ENCODE measurements around the gene OXNAD1. TPM values are rescaled to one million over a fixed set of nuclear protein-coding genes. Genes with fewer than 3 reads are reported as not detected.

OXNAD1 gene
- total and polyA plus RNA-seq, 2 of the 13 experiments (the other 11 are each of a cell fraction or from before 2014, with no cell fraction given) = 9.9 to 18.8 TPM

DNA sequence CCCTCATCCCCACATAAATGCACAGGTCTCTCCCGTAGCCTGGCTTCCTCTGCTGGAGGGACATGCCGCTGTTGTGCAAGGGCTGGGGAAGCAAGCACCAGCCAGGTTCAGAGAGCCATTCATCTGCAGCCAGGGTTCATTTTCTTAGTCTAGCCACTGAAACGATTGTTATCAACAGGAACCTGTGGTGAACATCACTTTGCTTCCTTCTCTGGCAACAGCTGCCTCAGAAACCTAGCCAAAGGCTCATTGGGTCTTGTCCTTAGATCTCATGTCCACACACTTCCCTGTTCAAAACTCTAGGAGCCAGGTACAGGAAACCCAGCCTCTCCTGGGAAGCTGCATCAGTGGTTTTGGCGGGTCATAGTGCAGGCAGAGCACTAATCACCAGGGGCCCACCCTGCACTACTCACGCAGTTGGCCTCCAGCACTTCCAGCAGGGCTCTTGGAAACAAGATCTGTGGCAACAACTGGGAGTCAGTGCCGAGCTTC is 47.0 kb downstream of the OXNAD1 start:
- Histone ChIP-seq H3K9me3 (ENCODE audit: low read length) (no peaks in the 10 kb centered on the region), H2AFZ (ENCODE audit: low read length) (no peak overlapping the region), H3K4me1 (ENCODE audit: insufficient read depth, low read length) (peaks cover 10% of the 10 kb centered on the region; the same call in 1 of the 2 replicates), H3K27me3 (ENCODE audit: control insufficient read depth in 1 of 2, insufficient read depth in 2 of 2, low read length in 2 of 2) (no peaks in the 10 kb centered on the region), H3K4me3 (replicated peaks in 1 of 3; ENCODE audit: insufficient read depth in 1 of 3, low read depth in 2 of 3, low read length in 3 of 3) (no peak overlapping the region), H3K79me2 (ENCODE audit: insufficient read depth, low read length) (peaks cover 2% of the 10 kb centered on the region), H3K36me3 (replicated peaks in 1 of 2; ENCODE audit: control insufficient read depth in 1 of 2, insufficient read depth in 2 of 2, low read length in 2 of 2) (peaks cover 8 to 34% of the 10 kb centered on the region in 2 experiments; a peak in 4 of 5 replicates), H3K4me2 (ENCODE audit: low read depth, low read length) (no peak overlapping the region), H3K9ac (ENCODE audit: insufficient read depth, low read depth, low read length) (no peak overlapping the region), H3K27ac (ENCODE audit: extremely low read length, insufficient read depth, low read length) (no peak overlapping the region), H4K20me1 (ENCODE audit: insufficient read depth, low read length) (no peaks in the 10 kb centered on the region)
- FAIRE-seq (no peak), DNase-seq (ENCODE audit: low spot score) (no peak), ATAC-seq (peak; percentile 34; the same call in 2 of the 3 replicates)
- POLR2A ChIA-PET = no interaction called here
- BruUV-seq (replicated peaks) = no TSS peak
- intact Hi-C loops (cut with micrococcal nuclease; ENCODE audit: unreplicated experiment) = no loop called here
- WGBS (ENCODE audit: low lambda C conversion rate) = 81% methylated on average over 5 of the region's 6 CpGs
- CTCF ChIA-PET (ENCODE audit: low intra/inter-chr PET ratio, low total read pairs) = no interaction called here
- TF ChIP-seq MED8 (CRISPR knock-in tag; IDR thresholded peaks at IDR 0.05; ENCODE audit: insufficient replicate concordance) = no peak
- in situ Hi-C loops (cut with HindIII; ENCODE audit: extremely low pct_ligation_motif_present, low pct_unique_long_range_greater_than_20kb) = no loop called here

DNA sequence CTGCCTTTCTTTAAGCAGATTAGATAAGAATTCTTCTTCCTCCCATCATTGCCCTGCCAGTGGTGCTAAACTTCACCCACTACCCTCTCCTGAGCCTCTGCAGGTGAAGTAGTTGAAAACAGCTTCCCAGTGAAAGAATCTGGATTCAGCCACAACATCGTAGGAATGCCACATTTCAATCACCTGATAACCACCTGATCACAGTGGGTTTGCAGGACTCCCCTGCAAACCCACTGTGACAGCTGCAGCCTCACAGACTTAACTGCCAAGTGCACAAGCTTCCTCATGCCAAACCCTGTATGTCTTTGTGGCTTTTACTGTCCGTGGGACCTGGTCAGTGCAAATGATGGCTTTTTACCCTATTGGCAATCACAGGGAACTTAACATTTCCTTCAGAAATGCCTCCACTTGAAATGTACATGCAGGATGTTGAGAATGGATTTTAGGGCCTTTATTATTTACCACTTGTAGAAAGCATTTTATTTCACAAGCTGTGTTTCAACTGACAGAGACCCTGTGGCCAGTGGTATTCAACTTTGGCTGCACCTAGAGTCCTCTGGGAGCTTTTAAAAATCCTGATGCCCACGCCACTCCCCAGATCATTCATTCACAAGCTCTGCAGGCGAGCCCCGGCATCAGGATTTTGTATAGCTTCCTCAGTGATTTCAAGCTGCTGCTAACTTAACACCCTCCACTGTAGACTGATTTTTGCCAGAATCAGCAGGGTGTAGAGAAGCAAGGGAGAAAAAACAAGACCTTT is 49.1 kb downstream of the OXNAD1 start:
- no TSS peak for BruUV-seq (replicated peaks)
- TF ChIP-seq, protein P1, sequence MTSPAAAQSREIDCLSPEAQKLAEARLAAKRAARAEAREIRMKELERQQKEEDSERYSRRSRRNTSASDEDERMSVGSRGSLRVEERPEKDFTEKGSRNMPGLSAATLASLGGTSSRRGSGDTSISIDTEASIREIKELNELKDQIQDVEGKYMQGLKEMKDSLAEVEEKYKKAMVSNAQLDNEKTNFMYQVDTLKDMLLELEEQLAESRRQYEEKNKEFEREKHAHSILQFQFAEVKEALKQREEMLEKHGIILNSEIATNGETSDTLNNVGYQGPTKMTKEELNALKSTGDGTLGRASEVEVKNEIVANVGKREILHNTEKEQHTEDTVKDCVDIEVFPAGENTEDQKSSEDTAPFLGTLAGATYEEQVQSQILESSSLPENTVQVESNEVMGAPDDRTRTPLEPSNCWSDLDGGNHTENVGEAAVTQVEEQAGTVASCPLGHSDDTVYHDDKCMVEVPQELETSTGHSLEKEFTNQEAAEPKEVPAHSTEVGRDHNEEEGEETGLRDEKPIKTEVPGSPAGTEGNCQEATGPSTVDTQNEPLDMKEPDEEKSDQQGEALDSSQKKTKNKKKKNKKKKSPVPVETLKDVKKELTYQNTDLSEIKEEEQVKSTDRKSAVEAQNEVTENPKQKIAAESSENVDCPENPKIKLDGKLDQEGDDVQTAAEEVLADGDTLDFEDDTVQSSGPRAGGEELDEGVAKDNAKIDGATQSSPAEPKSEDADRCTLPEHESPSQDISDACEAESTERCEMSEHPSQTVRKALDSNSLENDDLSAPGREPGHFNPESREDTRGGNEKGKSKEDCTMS (CRISPR knock-in tag; conservative IDR thresholded peaks at IDR 0.05) = no peak

More for the DNA sequence above, 49.1 kb downstream of the OXNAD1 start:
- ChIA-PET CTCF (ENCODE audit: low intra/inter-chr PET ratio, low total read pairs) (no interaction called here), POLR2A (interaction anchor here (1.2 kb wide), 1 partner anchor 62 kb away, joined by 3 read pairs; no protein-coding TSS in a partner anchor)
- 97% methylated on average over 5 of the region's 5 CpGs for WGBS (ENCODE audit: low lambda C conversion rate)
- no peak overlapping the region for H3K9ac ChIP-seq (ENCODE audit: insufficient read depth, low read depth, low read length)
- H3K79me2 ChIP-seq (ENCODE audit: insufficient read depth, low read length) = no peaks in the 10 kb centered on the region
- ATAC-seq = no peak
- no peaks in the 10 kb centered on the region for H4K20me1 ChIP-seq (ENCODE audit: insufficient read depth, low read length)
- no peak for DNase-seq (ENCODE audit: low spot score)
- intact Hi-C loops (cut with micrococcal nuclease; ENCODE audit: unreplicated experiment) (no loop called here), in situ Hi-C loops (cut with HindIII; ENCODE audit: extremely low pct_ligation_motif_present, low pct_unique_long_range_greater_than_20kb) (no loop called here)
- H3K27me3 ChIP-seq (ENCODE audit: control insufficient read depth in 1 of 2, insufficient read depth in 2 of 2, low read length in 2 of 2) = no peaks in the 10 kb centered on the region
- no peak overlapping the region for H3K4me3 ChIP-seq (replicated peaks in 1 of 3; ENCODE audit: insufficient read depth in 1 of 3, low read depth in 2 of 3, low read length in 3 of 3)
- H3K4me1 ChIP-seq (ENCODE audit: insufficient read depth, low read length) = peaks cover 16% of the 10 kb centered on the region; the same call in 1 of the 2 replicates
- H3K9me3 ChIP-seq (ENCODE audit: low read length) = no peaks in the 10 kb centered on the region
- no peak overlapping the region for H2AFZ ChIP-seq (ENCODE audit: low read length)
- no peak overlapping the region for H3K4me2 ChIP-seq (ENCODE audit: low read depth, low read length)
- H3K27ac ChIP-seq (ENCODE audit: extremely low read length, insufficient read depth, low read length) = no peak overlapping the region
- peaks cover 6 to 27% of the 10 kb centered on the region in 2 experiments; a peak in 4 of 5 replicates for H3K36me3 ChIP-seq (replicated peaks in 1 of 2; ENCODE audit: control insufficient read depth in 1 of 2, insufficient read depth in 2 of 2, low read length in 2 of 2)
- FAIRE-seq = no peak

Data from HepG2 (cell line).